ENCODE data around the gene SCYL1. TPM values are rescaled to one million over a fixed set of nuclear protein-coding genes. Genes with fewer than 3 reads are reported as not detected.
A peak's percentile ranks its signal among the peaks of the same experiment; 100 is the strongest.

Gene SCYL1
- total RNA-seq, 1 experiment from 2014 or later = 39.1 TPM

GRCh38 chr11:65569973-65570918 lies 45.4 kb downstream of the SCYL1 start, which contains the start of gene ZNRD2:
ZNRD2 (plus strand) TSS chr11:65570477; CDS start chr11:65570492, 15 bp downstream.
- Histone ChIP-seq H3K36me3 (no peaks in the 10 kb centered on the region), H3K4me1 (peaks cover 21% of the 10 kb centered on the region), H3K27ac (peak within 1 kb of the TSS; percentile 10; the same call in 1 of the 2 replicates), H3K9me3 (replicated peaks) (no peaks in the 10 kb centered on the region), H3K4me3 (peak within 1 kb of the TSS; percentile 88), H3K27me3 (no peaks in the 10 kb centered on the region)
- DNase-seq = peak; percentile 95 to 97

DNA sequence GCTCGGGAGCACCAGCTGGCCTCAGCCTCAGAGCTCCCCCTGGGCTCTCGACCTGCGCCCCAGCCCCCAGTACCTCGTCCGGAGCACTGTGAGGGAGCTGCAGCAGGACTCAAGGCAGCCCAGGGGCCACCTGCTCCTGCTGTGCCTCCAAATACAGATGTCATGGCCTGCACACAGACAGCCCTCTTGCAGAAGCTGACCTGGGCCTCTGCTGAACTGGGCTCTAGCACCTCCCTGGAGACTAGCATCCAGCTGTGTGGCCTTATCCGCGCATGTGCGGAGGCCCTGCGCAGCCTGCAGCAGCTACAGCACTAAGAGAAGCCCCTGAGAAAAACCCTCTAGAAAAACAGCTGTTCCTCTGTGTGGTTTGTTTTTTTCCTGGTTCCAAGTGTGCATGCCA lies 46.5 kb downstream of the SCYL1 start:
- Histone ChIP-seq H3K4me3 (no peak overlapping the region; the same call in 1 of the 2 replicates), H3K36me3 (no peaks in the 10 kb centered on the region), H3K9me3 (replicated peaks) (no peaks in the 10 kb centered on the region), H3K27ac (no peak overlapping the region), H3K4me1 (peaks cover 25% of the 10 kb centered on the region), H3K27me3 (no peaks in the 10 kb centered on the region)
- DNase-seq = no peak

GRCh38 chr11:65571940-65572339 lies 47.1 kb downstream of the SCYL1 start:
- no peak overlapping the region for H3K27ac ChIP-seq
- no peaks in the 10 kb centered on the region for H3K9me3 ChIP-seq (replicated peaks)
- peaks cover 29% of the 10 kb centered on the region for H3K4me1 ChIP-seq
- no peaks in the 10 kb centered on the region for H3K36me3 ChIP-seq
- H3K4me3 ChIP-seq = peak overlapping the region; percentile 56
- peak in 1 of 2 experiments; percentile 45 for DNase-seq
- no peaks in the 10 kb centered on the region for H3K27me3 ChIP-seq

GRCh38 chr11:65572356-65573051 lies 47.6 kb downstream of the SCYL1 start, which contains the start of gene FAM89B:
FAM89B (plus strand) TSS chr11:65572538; CDS start chr11:65572670, 132 bp downstream.
- H3K27me3 ChIP-seq = no peaks in the 10 kb centered on the region
- DNase-seq = peak; percentile 83 to 84
- peaks cover 34% of the 10 kb centered on the region for H3K4me1 ChIP-seq
- peak within 1 kb of the TSS; percentile 56 for H3K4me3 ChIP-seq
- H3K27ac ChIP-seq = no peak within 1 kb of the TSS
- H3K9me3 ChIP-seq (replicated peaks) = no peaks in the 10 kb centered on the region
- no peaks in the 10 kb centered on the region for H3K36me3 ChIP-seq

- no peak for DNase-seq
- Histone ChIP-seq H3K27me3 (no peaks in the 10 kb centered on the region), H3K27ac (no peak overlapping the region), H3K4me1 (peaks cover 40% of the 10 kb centered on the region), H3K36me3 (no peaks in the 10 kb centered on the region), H3K9me3 (replicated peaks) (no peaks in the 10 kb centered on the region), H3K4me3 (peak overlapping the region; percentile 51)
Observed at GRCh38 chr11:65573391-65574079, 48.7 kb downstream of the SCYL1 start.

GRCh38 chr11:65574109-65574810 lies 49.4 kb downstream of the SCYL1 start:
- Histone ChIP-seq H3K36me3 (no peaks in the 10 kb centered on the region), H3K4me3 (peak overlapping the region; percentile 51), H3K27ac (no peak overlapping the region; the same call in 1 of the 2 replicates), H3K4me1 (peaks cover 37% of the 10 kb centered on the region), H3K27me3 (no peaks in the 10 kb centered on the region), H3K9me3 (replicated peaks) (no peaks in the 10 kb centered on the region)
- peak; percentile 89 to 91 for DNase-seq

DNA sequence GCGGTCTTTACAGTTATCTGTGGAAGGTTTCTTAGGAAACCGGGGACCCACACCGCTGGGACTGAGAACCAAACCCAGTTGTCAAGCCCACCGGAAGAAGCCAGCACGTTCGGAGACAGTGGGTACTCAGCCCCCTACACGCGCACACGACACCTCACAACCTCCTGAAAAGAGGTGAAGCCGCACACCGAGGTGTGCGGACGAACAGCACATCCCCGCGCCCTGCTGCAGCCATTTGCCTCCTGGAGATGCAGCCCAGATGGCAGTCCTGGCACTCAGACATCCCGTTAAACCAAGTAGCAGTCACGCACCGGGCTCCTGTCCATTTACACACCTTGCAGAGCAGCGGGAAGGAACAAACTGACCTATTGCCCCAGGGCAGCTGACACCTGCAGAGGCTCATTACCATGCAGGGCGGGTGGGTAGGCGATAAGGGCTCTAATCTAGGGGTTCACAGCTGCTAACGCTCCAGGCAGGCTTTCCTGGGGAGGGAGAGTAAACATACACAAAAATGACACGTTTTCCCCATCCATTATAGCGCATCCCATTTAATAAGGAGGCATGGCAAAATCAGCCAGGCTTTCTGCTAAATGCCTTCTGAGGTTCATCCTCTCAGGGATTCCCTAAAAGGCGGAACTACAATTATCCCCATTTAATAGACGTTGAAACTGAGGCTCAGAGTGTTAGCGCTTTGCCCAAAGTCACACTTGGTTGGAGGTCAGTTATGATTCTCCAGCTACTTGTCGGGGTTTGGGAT lies 50.1 kb downstream of the SCYL1 start:
- DNase-seq = no peak
- Histone ChIP-seq H3K4me1 (peaks cover 37% of the 10 kb centered on the region), H3K27ac (no peak overlapping the region; the same call in 1 of the 2 replicates), H3K27me3 (no peaks in the 10 kb centered on the region), H3K36me3 (no peaks in the 10 kb centered on the region), H3K9me3 (replicated peaks) (no peaks in the 10 kb centered on the region), H3K4me3 (peak overlapping the region; percentile 51)

DNA sequence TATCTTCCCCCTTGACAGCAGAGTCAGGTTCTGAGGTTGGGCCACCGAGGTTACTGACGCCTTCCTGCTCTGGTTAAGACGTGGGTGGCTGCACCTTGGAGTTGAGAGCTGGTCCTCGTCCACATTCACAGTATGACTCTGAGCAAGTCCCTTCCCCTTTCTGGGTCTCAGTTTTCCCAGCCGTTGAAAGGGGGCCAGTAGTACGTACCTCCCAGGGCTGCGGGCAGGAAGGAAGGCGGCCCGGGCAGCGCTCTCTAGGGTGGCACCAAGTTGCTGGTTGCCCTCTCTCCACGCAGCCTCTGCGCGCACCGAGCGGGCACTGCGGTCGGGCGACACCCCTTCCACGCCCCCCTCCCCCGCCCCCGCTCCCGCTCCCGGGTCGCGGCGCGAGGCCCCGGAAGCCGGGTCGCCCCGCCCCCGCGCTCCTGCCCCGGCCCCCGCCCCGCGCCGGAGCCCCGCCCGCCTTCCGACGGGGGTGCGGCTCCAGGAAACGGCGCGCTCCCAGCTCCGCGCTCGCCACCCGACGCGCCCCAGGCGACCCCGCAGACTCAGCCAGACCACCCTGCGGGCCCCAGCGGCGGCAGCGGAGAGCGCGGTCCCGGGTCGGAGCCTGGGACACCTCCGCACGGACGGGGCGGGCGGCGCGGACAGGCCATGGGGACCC lies 50.8 kb downstream of the SCYL1 start, which contains the start of gene EHBP1L1:
Gene EHBP1L1 (plus strand): TSS at position 486 of the 664 bp plus-strand sequence. CDS start 250 bp downstream, outside the sequence.
- H3K27ac ChIP-seq = peak within 1 kb of the TSS; percentile 24
- H3K4me1 ChIP-seq = peaks cover 37% of the 10 kb centered on the region
- H3K27me3 ChIP-seq = no peaks in the 10 kb centered on the region
- peak within 1 kb of the TSS; percentile 66 for H3K4me3 ChIP-seq
- H3K9me3 ChIP-seq (replicated peaks) = no peaks in the 10 kb centered on the region
- H3K36me3 ChIP-seq = no peaks in the 10 kb centered on the region
- DNase-seq = peak in 1 of 2 experiments; percentile 55

GRCh38 chr11:65576232-65576866 lies 51.5 kb downstream of the SCYL1 start:
- no peak for DNase-seq
- peaks cover 33% of the 10 kb centered on the region for H3K4me1 ChIP-seq
- H3K27ac ChIP-seq = peak overlapping the region; percentile 24

DNA sequence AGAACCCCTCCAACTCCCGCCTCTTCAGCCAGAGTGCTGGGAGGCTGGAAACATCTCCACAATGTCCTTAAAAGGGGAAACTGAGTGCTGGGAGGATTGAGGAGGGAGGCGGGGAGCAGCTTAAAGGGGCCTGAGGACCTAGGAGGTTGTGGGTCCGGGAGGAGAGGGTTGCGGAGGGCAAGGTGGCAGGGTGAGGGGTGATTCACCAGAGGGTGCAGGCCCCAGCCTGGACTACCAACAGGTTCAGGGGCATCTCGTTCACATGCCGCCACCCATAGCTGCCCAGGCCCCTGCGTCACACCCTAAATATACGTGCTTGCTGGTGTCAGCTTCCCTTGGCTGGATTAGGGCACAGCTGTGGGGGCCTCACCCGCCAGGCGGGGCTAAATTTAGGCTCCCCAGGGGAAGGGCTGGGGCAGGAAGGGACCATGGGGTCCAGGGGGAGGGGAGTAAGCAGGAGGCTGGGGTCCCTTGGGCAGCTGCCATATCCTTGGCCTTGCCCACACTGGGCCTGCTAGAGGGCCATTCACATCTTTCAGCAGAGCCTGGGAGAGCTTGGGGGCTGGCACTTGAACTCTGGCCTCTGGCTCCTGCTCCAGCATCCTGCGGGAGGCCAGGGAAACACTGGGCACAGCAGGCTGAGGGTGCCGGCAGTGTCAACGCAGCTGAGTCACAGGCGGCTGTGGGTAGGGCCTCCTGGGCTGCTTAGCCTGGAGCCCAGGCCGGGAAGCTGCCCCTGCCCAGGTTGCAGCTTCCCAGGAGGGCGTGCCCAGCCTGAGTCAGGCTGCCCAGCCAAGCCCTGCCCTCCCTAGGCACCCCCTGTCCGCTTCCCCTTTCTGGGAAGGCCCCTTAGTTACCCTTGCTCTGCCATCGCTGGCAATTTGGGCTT lies 52.2 kb downstream of the SCYL1 start:
- H3K4me1 ChIP-seq = peaks cover 26% of the 10 kb centered on the region
- H3K27ac ChIP-seq = peak overlapping the region; percentile 24
- peak; percentile 82 to 83 for DNase-seq
- peak overlapping the region; percentile 66 for H3K4me3 ChIP-seq
- H3K27me3 ChIP-seq = no peaks in the 10 kb centered on the region
- no peaks in the 10 kb centered on the region for H3K36me3 ChIP-seq
- no peaks in the 10 kb centered on the region for H3K9me3 ChIP-seq (replicated peaks)

More at GRCh38 chr11:65576232-65576866, 51.5 kb downstream of the SCYL1 start:
- no peaks in the 10 kb centered on the region for H3K9me3 ChIP-seq (replicated peaks)
- no peaks in the 10 kb centered on the region for H3K27me3 ChIP-seq
- H3K36me3 ChIP-seq = no peaks in the 10 kb centered on the region
- H3K4me3 ChIP-seq = peak overlapping the region; percentile 66

DNA sequence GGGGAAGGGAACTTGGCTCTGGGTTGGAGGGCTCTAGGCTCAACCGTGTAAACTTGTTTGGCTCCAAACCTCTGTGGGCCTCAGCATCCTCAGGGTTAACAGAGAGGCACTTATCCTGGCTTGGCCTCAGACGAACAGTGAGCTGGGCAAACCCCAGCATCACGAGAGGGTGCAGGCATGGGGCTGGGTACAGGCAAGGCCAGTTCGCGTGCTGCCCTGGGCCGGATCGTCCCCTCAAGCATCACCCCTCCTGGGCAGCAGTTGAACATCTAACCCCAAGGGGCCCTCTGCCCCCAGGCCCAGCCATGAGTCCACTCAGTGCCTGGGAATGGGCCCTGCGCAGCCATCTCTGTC lies 52.9 kb downstream of the SCYL1 start:
- Histone ChIP-seq H3K4me3 (peak overlapping the region; percentile 66), H3K27ac (peak overlapping the region; percentile 24), H3K27me3 (no peaks in the 10 kb centered on the region), H3K4me1 (peaks cover 26% of the 10 kb centered on the region), H3K36me3 (no peaks in the 10 kb centered on the region), H3K9me3 (replicated peaks) (no peaks in the 10 kb centered on the region)
- DNase-seq = no peak

DNA sequence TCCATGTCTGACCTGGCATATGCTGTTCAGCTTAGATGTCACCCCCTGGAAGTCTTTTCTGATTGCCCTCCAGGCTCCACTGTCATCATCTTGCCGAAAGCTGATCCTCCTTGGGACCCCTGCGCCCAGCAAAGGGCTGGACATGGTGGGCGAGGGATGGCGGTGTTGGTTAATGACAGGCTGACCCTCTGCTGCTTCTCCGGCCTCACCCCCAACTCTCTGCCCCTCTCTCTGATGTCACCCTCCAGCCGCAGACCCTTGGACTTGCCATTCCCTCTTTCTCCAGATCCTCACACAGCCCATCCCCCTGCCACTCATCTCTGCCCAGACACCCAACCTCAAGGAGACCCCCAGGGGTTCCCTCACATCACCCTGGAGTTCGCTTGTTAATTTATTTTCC lies 53.3 kb downstream of the SCYL1 start:
- DNase-seq = no peak
- H3K27ac ChIP-seq = no peak overlapping the region
- no peaks in the 10 kb centered on the region for H3K9me3 ChIP-seq (replicated peaks)
- H3K36me3 ChIP-seq = no peaks in the 10 kb centered on the region
- peaks cover 26% of the 10 kb centered on the region for H3K4me1 ChIP-seq
- H3K27me3 ChIP-seq = no peaks in the 10 kb centered on the region
- no peak overlapping the region for H3K4me3 ChIP-seq

All from SJCRH30 (cell line).